K562 (cell line): Measurements from ENCODE around the gene FGFRL1. TPM values are rescaled to one million over a fixed set of nuclear protein-coding genes. Genes with fewer than 3 reads are reported as not detected.

Source experiments
- ATAC-seq: fragments of 200-7000 bp; cut with Tn5 transposase; 3 replicates; pipeline ENCODE4 v1.9.1; 2020; ENCODE audit warnings: moderate library complexity
- BruUV-seq: library from RNA; stranded (reverse); fragments of 400-500 nt; replicated peaks from 2 replicates; lab custom pipeline; 2021; lab: Mats Ljungman, UMichigan
- CTCF ChIA-PET: fragments of 300-600 bp; formaldehyde crosslinking; extraction: SDS; loops from one replicate; lab custom pipeline; 2021; ENCODE audit warnings: low intra/inter-chr PET ratio; lab: Yijun Ruan, JAX
- POLR2A ChIA-PET: fragments of 300-600, 350-650 bp; sonication (Branson Sonifier 250); formaldehyde crosslinking; extraction: SDS; loops from one replicate; lab custom pipeline; 2021; ENCODE audit warnings: antibody characterized with exemption, inconsistent platforms; lab: Yijun Ruan, JAX
- DNase-seq, 4 experiments: peaks; one replicate each; pipeline versions ENCODE4 v3.0.0 to v3.0.0-alpha.2; 2011 to 2018; ENCODE audit warnings: low spot score in 3 of 4, mixed read lengths in 3 of 4; ENCODE audit errors: extremely low read depth in 1 of 4
- FAIRE-seq: peaks from 2 replicates; lab custom pipeline; 2011; peaks lifted over from hg19 to GRCh38; lab: Jason Lieb, UNC
- H2AFZ ChIP-seq: 2 replicates; pipeline ENCODE4 v1.6.0; 2011; ENCODE audit warnings: low read depth, low read length, control low read depth, inconsistent platforms
- H3K27ac ChIP-seq: fragments of 200-600 bp; 3 replicates; pipeline ENCODE4 v1.8.0; 2011; ENCODE audit warnings: low read depth, mild to moderate bottlenecking, control low read depth, inconsistent platforms, low read length, moderate library complexity, mixed read lengths; ENCODE audit errors: extremely low read depth
- H3K27me3 ChIP-seq, 2 experiments: fragments of 300-600 bp in 1 of 2; 2 replicates in 1 of 2; 3 replicates in 1 of 2; pipeline versions ENCODE4 v1.6.0 to v1.8.0; 2011; ENCODE audit warnings: inconsistent platforms in 2 of 2, low read length in 2 of 2, mild to moderate bottlenecking in 1 of 2, mixed read lengths in 1 of 2, moderate library complexity in 1 of 2; ENCODE audit not compliant: control insufficient read depth in 2 of 2, insufficient read depth in 2 of 2
- H3K36me3 ChIP-seq: fragments of 300-600 bp; 3 replicates; pipeline ENCODE4 v1.8.0; 2011; ENCODE audit warnings: mild to moderate bottlenecking, low read length, inconsistent platforms; ENCODE audit not compliant: control insufficient read depth, insufficient read depth
- H3K4me1 ChIP-seq, 2 experiments: fragments of 200-600 bp in 1 of 2; replicated peaks in 1 of 2; 2 replicates in 1 of 2; 3 replicates in 1 of 2; pipeline versions ENCODE4 v1.5.1 to v1.8.0; 2011; ENCODE audit warnings: inconsistent platforms in 2 of 2, low read length in 2 of 2, mild to moderate bottlenecking in 1 of 2, mixed read lengths in 1 of 2, moderate library complexity in 1 of 2; ENCODE audit not compliant: control insufficient read depth in 2 of 2, insufficient read depth in 2 of 2
- H3K4me2 ChIP-seq: 2 replicates; pipeline ENCODE4 v1.6.1; 2011; ENCODE audit warnings: low read length, control low read depth, inconsistent platforms, mixed read lengths; ENCODE audit not compliant: insufficient read depth
- H3K4me3 ChIP-seq: fragments of 200-600 bp; sonication (generic), shearing (Covaris generic); 2 replicates; pipeline ENCODE4 v1.5.1; 2016; ENCODE audit warnings: control low read depth, inconsistent platforms
- H3K79me2 ChIP-seq: fragments of 200-600 bp; 3 replicates; pipeline ENCODE4 v1.8.0; 2011; ENCODE audit warnings: low read length, inconsistent platforms; ENCODE audit not compliant: control insufficient read depth, insufficient read depth
- H3K9ac ChIP-seq, 2 experiments: 2 replicates each; pipeline versions ENCODE4 v1.6.0 to v1.6.1; 2011; ENCODE audit warnings: low read depth in 2 of 2, low read length in 2 of 2, control low read depth in 1 of 2, inconsistent platforms in 1 of 2, mild to moderate bottlenecking in 1 of 2, mixed read lengths in 1 of 2; ENCODE audit not compliant: insufficient read depth in 1 of 2
- H3K9me1 ChIP-seq: one replicate; pipeline ENCODE4 v1.6.0; 2011; ENCODE audit warnings: inconsistent platforms, mild to moderate bottlenecking, low read length, moderate library complexity; ENCODE audit not compliant: control insufficient read depth, insufficient read depth
- H3K9me3 ChIP-seq: replicated peaks from 2 replicates; pipeline ENCODE4 v1.5.1; 2011; ENCODE audit warnings: low read depth, low read length, inconsistent platforms; ENCODE audit not compliant: control insufficient read depth, insufficient read depth
- H4K20me1 ChIP-seq: replicated peaks from 2 replicates; pipeline ENCODE4 v1.6.1; 2011; ENCODE audit warnings: low read length, inconsistent platforms, mixed read lengths; ENCODE audit not compliant: control insufficient read depth, insufficient read depth
- JUN ChIP-seq, 2 experiments: sonication (generic) in 1 of 2; formaldehyde crosslinking in 1 of 2; IDR thresholded peaks; 2 replicates each; pipeline versions ENCODE4 v1.6.1 to v1.8.0; 2012 to 2022; ENCODE audit warnings: borderline replicate concordance in 2 of 2, mild to moderate bottlenecking in 2 of 2, improper control_type of control experiment in 1 of 2, low read depth in 1 of 2, low read length in 1 of 2, missing genetic modification reagents in 1 of 2
- NR4A1 ChIP-seq, 2 experiments: fragments of 250-450 bp in 1 of 2; fragments of 450-650 bp in 1 of 2; sonication (Bioruptor Pico) in 1 of 2; IDR thresholded peaks; 2 replicates each; pipeline versions ENCODE4 v1.4.0 to v1.6.1; 2016 to 2020; ENCODE audit warnings: mild to moderate bottlenecking in 2 of 2, missing compliant biosample characterization in 1 of 2, missing genetic modification characterization in 1 of 2, moderate library complexity in 1 of 2
- POLR2G ChIP-seq: fragments of 200-400 bp; formaldehyde crosslinking; IDR thresholded peaks from 2 replicates; pipeline ENCODE4 v1.6.1; 2017; ENCODE audit warnings: low read depth, mild to moderate bottlenecking, antibody characterized with exemption, low read length, moderate library complexity
- WGBS: fragments of 100-300 bp; shearing (Covaris generic); methylation state at CpG from one replicate; pipeline ENCODE4 v1.1.6; 2016; ENCODE audit warnings: low coverage, mixed read lengths; ENCODE audit not compliant: insufficient coverage; ENCODE audit errors: missing lambda C conversion rate; 5-methylcytosine and 5-hydroxymethylcytosine counted together
- in situ Hi-C: fragments of 300-500 bp; cut with MboI; formaldehyde crosslinking; loops from 4 replicates; pipeline ENCODE4 v1.15.0; 2018; ENCODE audit warnings: inconsistent platforms, mixed read lengths
- intact Hi-C: fragments of 100-400 bp; cut with micrococcal nuclease; formaldehyde crosslinking; loops from 2 replicates; pipeline ENCODE4 v1.14.2; 2022
- polyA plus RNA-seq, 8 experiments: library from polyadenylated mRNA; depleted of rRNA in 4 of 8; stranded (reverse) in 5 of 8; unstranded in 3 of 8; fragments of >200 nt; fragmentation: Nextera tagmentation in 2 of 8; fragmentation: Illumina TruSeq in 1 of 8; extraction: Ambion mirVana in 2 of 8; extraction: Trizol in 1 of 8; gene quantifications; 2 replicates each; pipeline versions ENCODE4 v1.2.1 to v1.2.3, GENCODE V29; 2011 to 2014; ENCODE audit warnings: inconsistent platforms in 1 of 8, missing spikeins in 1 of 8
- total RNA-seq, 7 experiments: library from RNA; depleted of rRNA in 6 of 7; stranded (reverse); fragments of >200 nt in 6 of 7; fragmentation: Illumina TruSeq in 2 of 7; extraction: Trizol in 2 of 7; gene quantifications; 2 replicates each; pipeline versions ENCODE4 v1.2.1 to v1.2.3, GENCODE V29; 2011 to 2021; ENCODE audit warnings: low replicate concordance in 1 of 7
- TF ChIP-seq, protein P1 (sequence below): sonication (generic); formaldehyde crosslinking; IDR thresholded peaks from 2 replicates; pipeline ENCODE4 v1.8.1; 2023; ENCODE audit warnings: missing genetic modification reagents, mild to moderate bottlenecking, borderline replicate concordance
- TF ChIP-seq, protein P2 (sequence below), 2 experiments: fragments of 150-350 bp in 1 of 2; IDR thresholded peaks; 2 replicates each; pipeline ENCODE4 v1.6.1; 2012 to 2016; ENCODE audit warnings: low read depth in 2 of 2, low read length in 2 of 2, mild to moderate bottlenecking in 1 of 2, moderate library complexity in 1 of 2

Gene FGFRL1
- total and polyA plus RNA-seq, 9 of the 15 experiments (the other 6 are each of a cell fraction or from before 2014, with no cell fraction given): 0.34 to 49.9 (median 14.6) TPM

DNA sequence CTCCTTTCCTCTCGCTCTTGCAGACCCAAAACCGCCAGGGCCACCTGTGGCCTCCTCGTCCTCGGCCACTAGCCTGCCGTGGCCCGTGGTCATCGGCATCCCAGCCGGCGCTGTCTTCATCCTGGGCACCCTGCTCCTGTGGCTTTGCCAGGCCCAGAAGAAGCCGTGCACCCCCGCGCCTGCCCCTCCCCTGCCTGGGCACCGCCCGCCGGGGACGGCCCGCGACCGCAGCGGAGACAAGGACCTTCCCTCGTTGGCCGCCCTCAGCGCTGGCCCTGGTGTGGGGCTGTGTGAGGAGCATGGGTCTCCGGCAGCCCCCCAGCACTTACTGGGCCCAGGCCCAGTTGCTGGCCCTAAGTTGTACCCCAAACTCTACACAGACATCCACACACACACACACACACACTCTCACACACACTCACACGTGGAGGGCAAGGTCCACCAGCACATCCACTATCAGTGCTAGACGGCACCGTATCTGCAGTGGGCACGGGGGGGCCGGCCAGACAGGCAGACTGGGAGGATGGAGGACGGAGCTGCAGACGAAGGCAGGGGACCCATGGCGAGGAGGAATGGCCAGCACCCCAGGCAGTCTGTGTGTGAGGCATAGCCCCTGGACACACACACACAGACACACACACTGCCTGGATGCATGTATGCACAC lies 13.6 kb downstream of the FGFRL1 start:
- POLR2A ChIA-PET: interaction anchor here (1.1 kb wide), 1 partner anchor 10 kb away, joined by 4 read pairs; no protein-coding TSS in a partner anchor
- H2AFZ ChIP-seq: no peak overlapping the region
- WGBS: 94% methylated on average over 17 of the region's 32 CpGs
- no peak for DNase-seq
- TF ChIP-seq NR4A1 (CRISPR knock-in tag; IDR thresholded peaks at IDR 0.05) (no peak), NR4A1 (tag; IDR thresholded peaks at IDR 0.05) (no peak), POLR2G (peak; percentile 10), JUN (IDR thresholded peaks at IDR 0.05; ENCODE audit: borderline replicate concordance, low read depth, low read length) (no peak), JUN (CRISPR knock-in tag; IDR thresholded peaks at IDR 0.05; ENCODE audit: borderline replicate concordance) (no peak)
- TF ChIP-seq, protein P1, sequence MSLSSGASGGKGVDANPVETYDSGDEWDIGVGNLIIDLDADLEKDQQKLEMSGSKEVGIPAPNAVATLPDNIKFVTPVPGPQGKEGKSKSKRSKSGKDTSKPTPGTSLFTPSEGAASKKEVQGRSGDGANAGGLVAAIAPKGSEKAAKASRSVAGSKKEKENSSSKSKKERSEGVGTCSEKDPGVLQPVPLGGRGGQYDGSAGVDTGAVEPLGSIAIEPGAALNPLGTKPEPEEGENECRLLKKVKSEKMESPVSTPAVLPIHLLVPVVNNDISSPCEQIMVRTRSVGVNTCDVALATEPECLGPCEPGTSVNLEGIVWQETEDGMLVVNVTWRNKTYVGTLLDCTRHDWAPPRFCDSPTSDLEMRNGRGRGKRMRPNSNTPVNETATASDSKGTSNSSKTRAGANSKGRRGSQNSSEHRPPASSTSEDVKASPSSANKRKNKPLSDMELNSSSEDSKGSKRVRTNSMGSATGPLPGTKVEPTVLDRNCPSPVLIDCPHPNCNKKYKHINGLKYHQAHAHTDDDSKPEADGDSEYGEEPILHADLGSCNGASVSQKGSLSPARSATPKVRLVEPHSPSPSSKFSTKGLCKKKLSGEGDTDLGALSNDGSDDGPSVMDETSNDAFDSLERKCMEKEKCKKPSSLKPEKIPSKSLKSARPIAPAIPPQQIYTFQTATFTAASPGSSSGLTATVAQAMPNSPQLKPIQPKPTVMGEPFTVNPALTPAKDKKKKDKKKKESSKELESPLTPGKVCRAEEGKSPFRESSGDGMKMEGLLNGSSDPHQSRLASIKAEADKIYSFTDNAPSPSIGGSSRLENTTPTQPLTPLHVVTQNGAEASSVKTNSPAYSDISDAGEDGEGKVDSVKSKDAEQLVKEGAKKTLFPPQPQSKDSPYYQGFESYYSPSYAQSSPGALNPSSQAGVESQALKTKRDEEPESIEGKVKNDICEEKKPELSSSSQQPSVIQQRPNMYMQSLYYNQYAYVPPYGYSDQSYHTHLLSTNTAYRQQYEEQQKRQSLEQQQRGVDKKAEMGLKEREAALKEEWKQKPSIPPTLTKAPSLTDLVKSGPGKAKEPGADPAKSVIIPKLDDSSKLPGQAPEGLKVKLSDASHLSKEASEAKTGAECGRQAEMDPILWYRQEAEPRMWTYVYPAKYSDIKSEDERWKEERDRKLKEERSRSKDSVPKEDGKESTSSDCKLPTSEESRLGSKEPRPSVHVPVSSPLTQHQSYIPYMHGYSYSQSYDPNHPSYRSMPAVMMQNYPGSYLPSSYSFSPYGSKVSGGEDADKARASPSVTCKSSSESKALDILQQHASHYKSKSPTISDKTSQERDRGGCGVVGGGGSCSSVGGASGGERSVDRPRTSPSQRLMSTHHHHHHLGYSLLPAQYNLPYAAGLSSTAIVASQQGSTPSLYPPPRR (CRISPR knock-in tag): no peak
- TF ChIP-seq, protein P2, sequence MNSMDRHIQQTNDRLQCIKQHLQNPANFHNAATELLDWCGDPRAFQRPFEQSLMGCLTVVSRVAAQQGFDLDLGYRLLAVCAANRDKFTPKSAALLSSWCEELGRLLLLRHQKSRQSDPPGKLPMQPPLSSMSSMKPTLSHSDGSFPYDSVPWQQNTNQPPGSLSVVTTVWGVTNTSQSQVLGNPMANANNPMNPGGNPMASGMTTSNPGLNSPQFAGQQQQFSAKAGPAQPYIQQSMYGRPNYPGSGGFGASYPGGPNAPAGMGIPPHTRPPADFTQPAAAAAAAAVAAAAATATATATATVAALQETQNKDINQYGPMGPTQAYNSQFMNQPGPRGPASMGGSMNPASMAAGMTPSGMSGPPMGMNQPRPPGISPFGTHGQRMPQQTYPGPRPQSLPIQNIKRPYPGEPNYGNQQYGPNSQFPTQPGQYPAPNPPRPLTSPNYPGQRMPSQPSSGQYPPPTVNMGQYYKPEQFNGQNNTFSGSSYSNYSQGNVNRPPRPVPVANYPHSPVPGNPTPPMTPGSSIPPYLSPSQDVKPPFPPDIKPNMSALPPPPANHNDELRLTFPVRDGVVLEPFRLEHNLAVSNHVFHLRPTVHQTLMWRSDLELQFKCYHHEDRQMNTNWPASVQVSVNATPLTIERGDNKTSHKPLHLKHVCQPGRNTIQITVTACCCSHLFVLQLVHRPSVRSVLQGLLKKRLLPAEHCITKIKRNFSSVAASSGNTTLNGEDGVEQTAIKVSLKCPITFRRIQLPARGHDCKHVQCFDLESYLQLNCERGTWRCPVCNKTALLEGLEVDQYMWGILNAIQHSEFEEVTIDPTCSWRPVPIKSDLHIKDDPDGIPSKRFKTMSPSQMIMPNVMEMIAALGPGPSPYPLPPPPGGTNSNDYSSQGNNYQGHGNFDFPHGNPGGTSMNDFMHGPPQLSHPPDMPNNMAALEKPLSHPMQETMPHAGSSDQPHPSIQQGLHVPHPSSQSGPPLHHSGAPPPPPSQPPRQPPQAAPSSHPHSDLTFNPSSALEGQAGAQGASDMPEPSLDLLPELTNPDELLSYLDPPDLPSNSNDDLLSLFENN (IDR thresholded peaks at IDR 0.05; ENCODE audit: low read depth in 2 of 2, low read length in 2 of 2): no peak
- TF ChIP-seq, all 486 proteins: peak for 1
- Histone ChIP-seq H3K27me3 (no peaks in the 10 kb centered on the region), H3K27ac (no peak overlapping the region), H3K9me3 (no peaks in the 10 kb centered on the region; the same call in 1 of the 2 replicates), H3K79me2 (no peaks in the 10 kb centered on the region), H3K36me3 (peaks cover 29% of the 10 kb centered on the region; the same call in 2 of the 3 replicates), H4K20me1 (no peaks in the 10 kb centered on the region), H3K9me1 (no peaks in the 10 kb centered on the region), H3K4me2 (no peak overlapping the region), H3K4me3 (no peak overlapping the region), H3K9ac (no peak overlapping the region), H3K4me1 (peaks cover 0 to 62% of the 10 kb centered on the region in 2 experiments; a peak in 3 of 5 replicates)
- in situ Hi-C loops: no loop called here
- TSS peak; percentile 57 for BruUV-seq
- intact Hi-C loops: no loop called here
- CTCF ChIA-PET: no interaction called here
- ATAC-seq (no peak), FAIRE-seq (no peak)
